ENCODE results near the gene GMDS.
"Not testable (repeated sequence)": the region's sequence is repeated elsewhere in the genome, so short reads cannot be mapped to it uniquely, and the experiment has no call there.

GMDS gene

DNA sequence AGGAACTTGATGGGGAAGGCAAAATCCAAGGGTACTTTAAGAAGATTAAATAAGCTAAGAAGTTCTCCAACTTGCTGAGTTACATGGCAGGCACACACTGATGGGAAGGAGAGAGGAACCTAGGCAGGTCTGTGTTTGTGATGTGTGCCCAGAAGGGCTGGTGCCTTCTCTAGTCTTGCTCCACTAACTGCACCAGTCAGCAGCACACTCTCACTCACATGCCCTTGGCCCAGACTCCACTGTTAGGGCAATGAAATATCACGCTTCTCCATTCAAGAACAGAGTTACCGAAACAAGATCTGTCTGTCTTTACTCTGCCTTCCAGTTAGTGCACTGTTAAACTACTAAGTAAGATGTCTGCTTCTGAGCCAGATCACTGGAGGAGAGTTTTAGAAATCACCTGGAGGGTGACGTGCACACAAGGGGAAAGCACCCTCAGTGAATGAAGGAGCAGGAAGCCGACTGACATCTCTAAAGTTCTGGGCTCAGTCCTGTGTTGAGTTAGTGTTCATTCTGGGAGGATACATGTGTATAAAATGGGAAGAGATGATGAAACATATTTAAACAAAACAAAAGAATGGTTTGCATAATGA is 384.6 kb downstream of the GMDS start:
- no peak overlapping the region for H3K4me3 Mint-ChIP-seq
- no peaks in the 10 kb centered on the region for H3K36me3 Mint-ChIP-seq (ENCODE audit: insufficient read depth)
- ATAC-seq (replicated peaks) (no peak), DNase-seq (no peak)
- H3K9me3 Mint-ChIP-seq: no peaks in the 10 kb centered on the region
- no peak overlapping the region for H3K27ac Mint-ChIP-seq
- no peaks in the 10 kb centered on the region for H3K4me1 Mint-ChIP-seq (ENCODE audit: low read depth in 2 of 2)
- H3K27me3 Mint-ChIP-seq: no peaks in the 10 kb centered on the region

DNA sequence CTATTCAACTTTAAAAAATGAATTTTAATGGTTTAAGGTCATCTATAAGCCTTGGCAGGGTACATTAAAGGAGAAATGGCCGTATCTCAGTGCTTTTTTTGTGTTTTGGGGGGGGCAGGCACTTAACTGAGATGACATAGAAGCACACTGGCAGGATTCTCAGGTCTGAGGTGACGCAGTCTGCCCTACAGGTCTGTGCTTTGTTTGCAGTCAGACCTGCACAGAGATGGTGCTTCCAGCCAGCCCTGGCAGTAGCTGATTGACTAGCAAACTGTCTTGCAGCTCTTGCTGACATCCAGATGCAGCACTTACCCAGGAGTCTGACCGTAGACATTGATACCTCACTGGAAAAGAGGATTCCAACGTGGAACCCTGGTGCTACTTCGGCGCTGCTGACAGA is 386.5 kb downstream of the GMDS start:
- Mint-ChIP-seq H3K36me3 (ENCODE audit: insufficient read depth) (no peaks in the 10 kb centered on the region), H3K9me3 (no peaks in the 10 kb centered on the region), H3K27me3 (no peaks in the 10 kb centered on the region), H3K27ac (no peak overlapping the region), H3K4me3 (no peak overlapping the region), H3K4me1 (ENCODE audit: low read depth in 2 of 2) (no peaks in the 10 kb centered on the region)
- ATAC-seq (replicated peaks) (no peak), DNase-seq (no peak)

DNA sequence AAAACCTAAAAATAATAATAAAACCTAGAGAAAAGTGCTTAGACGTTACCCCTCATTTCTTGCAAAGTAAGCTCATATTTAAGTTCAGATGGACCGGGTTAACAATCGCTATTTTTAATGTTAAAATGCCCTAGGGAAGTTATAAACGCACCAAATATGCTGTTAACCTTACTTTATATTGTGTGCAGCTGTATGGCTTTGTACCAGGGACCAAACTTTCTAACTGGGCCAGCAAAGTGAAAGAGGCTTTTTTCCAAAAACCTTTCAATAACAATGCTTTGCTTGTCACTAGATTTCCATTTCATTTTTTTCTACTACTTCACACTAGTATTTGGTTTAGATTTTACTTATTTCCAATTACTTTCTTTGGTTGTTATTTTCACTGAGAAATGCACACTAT is 387.2 kb downstream of the GMDS start:
- Mint-ChIP-seq H3K4me1 (ENCODE audit: low read depth in 2 of 2) (no peaks in the 10 kb centered on the region), H3K4me3 (no peak overlapping the region), H3K27me3 (no peaks in the 10 kb centered on the region), H3K36me3 (ENCODE audit: insufficient read depth) (no peaks in the 10 kb centered on the region), H3K9me3 (no peaks in the 10 kb centered on the region), H3K27ac (no peak overlapping the region)
- no peak for DNase-seq
- no peak for ATAC-seq (replicated peaks)

DNA sequence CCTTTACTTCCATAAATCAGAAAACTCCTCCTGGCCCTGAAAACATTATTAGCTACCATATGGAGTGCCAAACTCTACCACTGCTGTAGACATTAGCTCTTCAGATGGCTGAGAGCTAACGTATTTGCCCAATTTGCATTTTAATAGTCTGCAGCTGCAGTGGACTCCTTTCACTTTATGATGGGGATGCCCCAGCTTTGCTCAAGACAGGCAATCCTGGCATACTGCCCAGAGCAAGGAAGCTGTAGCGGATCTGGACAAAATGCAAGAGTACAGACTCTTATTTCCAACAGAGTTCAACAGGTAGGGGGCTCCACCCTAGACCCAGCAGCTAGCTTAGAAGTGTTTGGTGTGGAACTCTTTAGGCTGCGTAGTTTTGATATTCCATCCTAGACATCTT is 389.0 kb downstream of the GMDS start:
- DNase-seq (no peak), ATAC-seq (replicated peaks) (no peak)

DNA sequence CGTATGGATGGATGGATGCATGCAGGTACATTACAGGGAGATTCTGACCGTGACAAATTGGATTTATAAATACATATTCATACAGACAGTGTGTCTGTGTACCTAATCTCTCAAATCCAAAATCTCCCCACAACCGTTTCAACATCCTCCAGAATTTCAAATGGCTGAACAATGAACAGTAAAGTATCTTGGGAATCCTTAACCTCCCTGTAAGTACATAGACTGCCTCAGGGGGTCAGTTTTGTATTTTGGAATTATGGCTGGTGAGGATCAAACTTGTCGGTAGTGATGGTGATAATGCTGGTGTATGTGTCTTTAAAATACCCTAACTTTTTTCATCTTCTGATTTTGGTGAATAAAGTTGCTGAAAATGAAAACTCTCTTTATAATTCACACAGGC is 389.5 kb downstream of the GMDS start:
- Mint-ChIP-seq H3K9me3 (no peaks in the 10 kb centered on the region), H3K27me3 (no peaks in the 10 kb centered on the region), H3K27ac (no peak overlapping the region), H3K4me3 (no peak overlapping the region), H3K4me1 (ENCODE audit: low read depth in 2 of 2) (no peaks in the 10 kb centered on the region), H3K36me3 (ENCODE audit: insufficient read depth) (peaks cover 2% of the 10 kb centered on the region)
- ATAC-seq (replicated peaks) (no peak), DNase-seq (no peak)

More for the DNA sequence above, 389.0 kb downstream of the GMDS start:
- Mint-ChIP-seq H3K9me3 (no peaks in the 10 kb centered on the region), H3K27ac (no peak overlapping the region), H3K4me3 (no peak overlapping the region), H3K27me3 (no peaks in the 10 kb centered on the region), H3K36me3 (ENCODE audit: insufficient read depth) (peaks cover 2% of the 10 kb centered on the region), H3K4me1 (ENCODE audit: low read depth in 2 of 2) (no peaks in the 10 kb centered on the region)

DNA sequence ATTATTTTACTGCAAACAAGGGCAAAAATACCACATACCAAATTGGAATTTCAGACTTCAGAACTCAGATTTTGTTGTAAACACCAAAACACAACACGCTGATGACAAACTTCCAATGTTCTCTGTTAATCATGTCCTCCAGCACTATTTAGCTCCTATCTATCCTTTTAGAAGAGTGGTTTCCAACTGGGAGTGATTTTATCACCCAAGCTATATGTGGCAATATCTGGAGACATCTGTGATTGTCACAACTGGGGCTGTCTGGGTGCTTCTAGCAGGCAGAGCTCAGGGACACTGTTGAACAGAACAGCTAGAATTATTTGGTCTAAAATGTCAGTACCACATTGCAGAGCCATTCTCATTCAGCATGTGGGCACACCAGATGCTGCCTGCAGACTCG is 391.1 kb downstream of the GMDS start:
- Mint-ChIP-seq H3K27me3 (no peaks in the 10 kb centered on the region), H3K4me1 (ENCODE audit: low read depth in 2 of 2) (no peaks in the 10 kb centered on the region), H3K27ac (no peak overlapping the region), H3K9me3 (no peaks in the 10 kb centered on the region), H3K36me3 (ENCODE audit: insufficient read depth) (peaks cover 2% of the 10 kb centered on the region), H3K4me3 (no peak overlapping the region)
- ATAC-seq (replicated peaks) (no peak), DNase-seq (no peak)

DNA sequence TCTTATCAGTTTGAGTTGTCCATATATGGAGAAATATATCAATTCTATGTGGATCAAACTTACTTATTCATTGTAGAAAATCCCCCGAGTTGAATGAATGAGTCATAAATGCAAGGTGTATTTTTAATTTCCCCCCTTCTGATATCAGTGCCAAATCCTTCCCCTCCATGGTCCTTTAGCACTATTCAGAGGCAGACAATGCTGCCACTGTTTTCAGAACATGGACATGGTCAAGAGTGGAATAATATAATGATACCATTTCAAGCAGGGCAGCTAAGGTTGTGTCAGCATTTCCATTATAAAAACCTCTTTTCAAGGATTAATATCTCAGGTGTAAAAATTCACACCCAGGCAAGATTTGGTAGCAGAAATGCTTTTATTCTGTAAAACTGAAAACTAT is 391.6 kb downstream of the GMDS start:
- no peak for ATAC-seq (replicated peaks)
- DNase-seq: no peak
- H3K4me1 Mint-ChIP-seq (ENCODE audit: low read depth in 2 of 2): no peaks in the 10 kb centered on the region
- H3K36me3 Mint-ChIP-seq (ENCODE audit: insufficient read depth): peaks cover 2% of the 10 kb centered on the region
- no peak overlapping the region for H3K27ac Mint-ChIP-seq
- no peaks in the 10 kb centered on the region for H3K27me3 Mint-ChIP-seq
- no peaks in the 10 kb centered on the region for H3K9me3 Mint-ChIP-seq
- H3K4me3 Mint-ChIP-seq: no peak overlapping the region

DNA sequence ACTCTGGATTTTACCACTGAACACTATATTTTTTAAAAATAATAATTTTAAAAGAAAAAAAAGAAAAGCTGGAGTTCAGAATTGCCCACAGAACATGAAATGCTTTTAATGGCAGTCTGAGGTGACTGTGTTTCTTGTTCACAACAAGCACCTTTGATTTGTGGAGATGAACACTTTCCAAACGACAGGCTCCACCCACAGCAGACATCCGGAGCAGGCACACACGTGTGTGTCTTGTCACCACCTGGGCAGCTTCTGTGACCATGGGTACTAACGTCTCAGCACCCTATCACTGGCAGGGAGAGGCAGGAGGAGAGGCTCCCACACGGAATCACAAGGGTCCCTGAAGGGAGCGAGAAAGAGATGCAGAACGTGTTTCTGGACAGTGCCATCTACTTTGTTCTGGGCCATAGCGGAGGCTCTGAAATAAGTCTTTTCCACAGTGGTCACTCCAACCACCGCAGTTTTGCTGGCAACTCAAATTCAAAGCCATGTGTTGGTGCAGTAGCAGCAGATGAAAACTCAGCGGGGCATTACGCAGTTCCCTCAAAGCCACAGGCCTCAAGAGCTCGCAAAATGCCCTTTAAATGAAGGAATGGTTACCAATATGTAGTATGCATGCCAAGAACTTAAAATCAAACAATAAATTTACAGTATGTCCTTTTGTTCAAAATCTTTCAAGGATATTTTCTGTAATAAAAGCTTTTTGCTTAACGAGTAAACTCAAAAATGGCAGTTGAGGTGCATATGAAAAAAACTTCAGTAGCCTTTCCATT is 393.5 kb downstream of the GMDS start:
- no peaks in the 10 kb centered on the region for H3K27me3 Mint-ChIP-seq
- H3K4me1 Mint-ChIP-seq (ENCODE audit: low read depth in 2 of 2): no peaks in the 10 kb centered on the region
- H3K36me3 Mint-ChIP-seq (ENCODE audit: insufficient read depth): peaks cover 2% of the 10 kb centered on the region
- no peak overlapping the region for H3K4me3 Mint-ChIP-seq
- H3K27ac Mint-ChIP-seq: no peak overlapping the region
- ATAC-seq (replicated peaks): no peak
- H3K9me3 Mint-ChIP-seq: no peaks in the 10 kb centered on the region
- no peak for DNase-seq

DNA sequence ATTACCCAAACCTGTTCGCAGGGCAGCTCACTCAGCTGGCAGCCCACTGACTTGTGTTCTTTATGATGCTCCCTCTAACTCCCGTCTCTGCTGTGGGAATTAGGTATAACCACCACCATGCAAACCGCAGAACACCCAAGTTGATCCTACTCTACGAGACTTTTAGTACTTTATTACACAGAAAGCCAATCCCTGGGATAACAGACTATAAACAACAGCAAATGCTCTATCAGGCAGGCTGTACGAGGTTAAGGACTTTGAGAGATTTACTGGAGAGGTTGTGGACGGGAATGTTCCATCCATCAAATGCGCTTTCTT is 394.6 kb downstream of the GMDS start:
- no peaks in the 10 kb centered on the region for H3K9me3 Mint-ChIP-seq

DNA sequence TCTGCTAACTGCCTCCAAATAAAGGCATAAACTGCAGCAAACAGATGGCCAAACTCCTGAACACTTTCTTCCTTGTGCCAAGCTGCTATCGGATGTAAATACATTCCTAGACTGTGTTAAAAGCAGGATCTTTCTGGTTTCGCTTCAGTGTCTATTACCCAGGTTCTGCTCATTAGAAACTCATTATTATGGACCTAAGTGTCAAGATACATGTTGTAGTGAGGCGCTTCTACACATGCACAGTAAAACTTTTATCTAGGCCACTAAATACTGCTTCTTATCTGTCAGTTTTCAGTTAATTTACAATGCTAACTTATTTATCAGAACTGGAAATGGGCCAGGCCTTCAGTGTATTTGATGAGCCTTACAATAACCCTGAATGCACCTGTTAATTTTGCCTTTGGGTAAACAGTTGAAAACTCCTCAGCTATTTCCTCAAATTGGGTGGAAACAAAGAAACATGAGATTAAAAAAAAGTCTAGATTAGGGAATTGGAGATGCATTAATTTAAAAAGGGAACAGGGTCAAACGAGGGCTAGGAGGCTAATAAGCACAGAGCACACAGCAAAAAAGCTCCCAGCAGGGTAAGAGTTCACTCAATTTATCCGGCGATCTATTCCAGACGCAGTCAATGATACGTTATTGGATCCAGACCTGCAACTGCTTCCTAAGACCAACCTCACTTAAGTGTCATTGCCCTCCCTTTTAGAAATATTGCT is 395.1 kb downstream of the GMDS start:
- Mint-ChIP-seq H3K36me3 (ENCODE audit: insufficient read depth) (peaks cover 2% of the 10 kb centered on the region), H3K4me3 (no peak overlapping the region), H3K4me1 (ENCODE audit: low read depth in 2 of 2) (no peaks in the 10 kb centered on the region), H3K9me3 (no peaks in the 10 kb centered on the region), H3K27ac (no peak overlapping the region), H3K27me3 (no peaks in the 10 kb centered on the region)
- no peak for ATAC-seq (replicated peaks)
- no peak for DNase-seq

More for the DNA sequence above, 394.6 kb downstream of the GMDS start:
- peaks cover 2% of the 10 kb centered on the region for H3K36me3 Mint-ChIP-seq (ENCODE audit: insufficient read depth)
- no peak for ATAC-seq (replicated peaks)
- H3K27ac Mint-ChIP-seq: no peak overlapping the region
- H3K27me3 Mint-ChIP-seq: no peaks in the 10 kb centered on the region
- H3K4me3 Mint-ChIP-seq: no peak overlapping the region
- no peak for DNase-seq
- no peaks in the 10 kb centered on the region for H3K4me1 Mint-ChIP-seq (ENCODE audit: low read depth in 2 of 2)

DNA sequence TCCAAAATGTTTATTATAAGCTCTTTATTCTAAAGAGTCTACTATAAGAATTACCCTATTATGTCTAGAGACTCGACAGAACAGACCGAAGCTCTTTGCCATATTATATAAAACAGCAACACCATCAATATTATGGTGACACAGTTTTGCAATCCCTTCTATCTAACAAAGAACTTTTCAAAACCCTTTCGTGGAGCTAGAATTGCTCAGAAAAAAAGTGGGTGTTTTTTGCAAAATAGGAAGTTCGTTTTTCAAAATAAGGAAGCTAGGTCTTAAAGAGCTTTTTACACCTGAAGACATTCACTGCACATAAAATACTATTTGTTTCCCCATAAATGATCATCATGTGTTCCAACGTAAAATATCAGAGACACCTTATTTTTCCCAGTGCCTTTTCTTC is 395.7 kb downstream of the GMDS start:
- Mint-ChIP-seq H3K4me1 (ENCODE audit: low read depth in 2 of 2) (no peaks in the 10 kb centered on the region), H3K27ac (no peak overlapping the region)
- no peak for ATAC-seq (replicated peaks)

DNA sequence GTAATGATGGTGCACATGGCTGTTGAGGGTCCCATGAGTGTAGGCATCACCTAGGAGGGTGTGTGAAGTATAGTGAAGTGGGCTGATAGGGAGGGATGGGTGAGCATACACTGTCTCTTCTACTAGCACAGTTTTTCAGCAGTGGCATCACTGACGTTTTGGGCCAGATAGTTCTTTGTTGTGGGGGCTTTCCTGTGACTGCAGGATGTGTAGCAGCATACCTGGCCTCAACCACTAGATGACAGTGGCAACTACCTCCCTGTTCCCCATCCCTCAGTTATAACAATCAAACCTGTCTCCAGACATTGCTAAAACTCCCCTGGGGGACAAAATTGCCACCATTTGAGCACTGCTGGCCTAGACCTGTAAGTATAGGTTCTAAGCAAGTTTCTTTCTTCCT is 396.7 kb downstream of the GMDS start:
- Mint-ChIP-seq H3K27ac (no peak overlapping the region), H3K27me3 (no peaks in the 10 kb centered on the region), H3K9me3 (no peaks in the 10 kb centered on the region), H3K4me1 (ENCODE audit: low read depth in 2 of 2) (no peaks in the 10 kb centered on the region), H3K4me3 (no peak overlapping the region), H3K36me3 (ENCODE audit: insufficient read depth) (peaks cover 2% of the 10 kb centered on the region)
- DNase-seq (no peak), ATAC-seq (replicated peaks) (no peak)

More for the DNA sequence above, 395.7 kb downstream of the GMDS start:
- no peaks in the 10 kb centered on the region for H3K27me3 Mint-ChIP-seq
- no peaks in the 10 kb centered on the region for H3K9me3 Mint-ChIP-seq
- no peak overlapping the region for H3K4me3 Mint-ChIP-seq
- no peak for DNase-seq
- peaks cover 2% of the 10 kb centered on the region for H3K36me3 Mint-ChIP-seq (ENCODE audit: insufficient read depth)

DNA sequence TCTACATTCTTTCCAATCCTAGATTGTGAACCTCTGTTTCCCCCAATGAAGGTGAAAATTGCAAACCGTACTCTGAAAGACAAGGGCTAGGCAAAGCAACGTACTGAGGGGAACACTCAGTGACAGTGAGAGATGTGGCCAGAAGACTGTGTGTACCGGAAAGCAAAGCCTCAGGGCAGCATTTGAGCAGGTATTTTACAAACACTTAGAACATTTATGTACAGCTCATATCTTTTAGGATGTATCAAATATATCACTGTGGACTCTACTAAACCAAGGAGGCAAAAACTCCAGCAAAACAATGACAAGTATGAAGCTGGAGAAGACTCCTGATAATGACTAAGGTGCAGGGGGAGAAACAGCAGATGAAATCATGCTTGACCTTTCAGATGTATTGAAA is 398.8 kb downstream of the GMDS start:
- H3K4me1 Mint-ChIP-seq (ENCODE audit: low read depth in 2 of 2): no peaks in the 10 kb centered on the region
- H3K9me3 Mint-ChIP-seq: no peaks in the 10 kb centered on the region
- no peaks in the 10 kb centered on the region for H3K27me3 Mint-ChIP-seq
- no peak for ATAC-seq (replicated peaks)
- H3K36me3 Mint-ChIP-seq (ENCODE audit: insufficient read depth): peaks cover under 1% of the 10 kb centered on the region
- no peak overlapping the region for H3K4me3 Mint-ChIP-seq
- H3K27ac Mint-ChIP-seq: no peak overlapping the region
- no peak for DNase-seq

DNA sequence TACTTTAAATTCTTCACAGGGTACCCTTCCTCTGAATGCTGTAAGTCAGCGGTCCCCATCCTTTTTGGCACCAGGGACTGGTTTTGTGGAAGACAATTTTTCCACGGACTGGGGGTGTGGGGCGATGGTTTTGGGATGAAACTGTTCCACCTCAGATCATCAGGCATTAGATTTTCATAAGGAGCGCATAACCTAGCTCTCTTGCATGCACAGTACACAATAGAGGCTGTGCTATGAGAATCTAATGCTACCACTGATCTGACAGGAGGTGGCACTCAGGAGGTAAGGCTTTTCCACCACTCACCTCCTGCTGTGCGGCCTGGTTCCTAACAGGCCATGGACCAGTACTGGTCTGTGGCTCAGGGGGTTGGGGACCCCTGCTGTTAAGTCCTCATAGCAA is 399.9 kb downstream of the GMDS start:
- not testable (repeated sequence) for H3K4me3 Mint-ChIP-seq; H3K4me1 Mint-ChIP-seq (ENCODE audit: low read depth in 2 of 2); H3K27me3 Mint-ChIP-seq; DNase-seq; ATAC-seq (replicated peaks); H3K9me3 Mint-ChIP-seq; H3K27ac Mint-ChIP-seq; H3K36me3 Mint-ChIP-seq (ENCODE audit: insufficient read depth)
